Measurements from ENCODE around the gene ENAH. TPM values are rescaled to one million over a fixed set of nuclear protein-coding genes. Genes with fewer than 3 reads are reported as not detected.
"Not testable (repeated sequence)": the region's sequence is repeated elsewhere in the genome, so short reads cannot be mapped to it uniquely, and the experiment has no call there.

The ENAH gene
- total RNA-seq, 2 experiments from 2014 or later, result not detected

DNA sequence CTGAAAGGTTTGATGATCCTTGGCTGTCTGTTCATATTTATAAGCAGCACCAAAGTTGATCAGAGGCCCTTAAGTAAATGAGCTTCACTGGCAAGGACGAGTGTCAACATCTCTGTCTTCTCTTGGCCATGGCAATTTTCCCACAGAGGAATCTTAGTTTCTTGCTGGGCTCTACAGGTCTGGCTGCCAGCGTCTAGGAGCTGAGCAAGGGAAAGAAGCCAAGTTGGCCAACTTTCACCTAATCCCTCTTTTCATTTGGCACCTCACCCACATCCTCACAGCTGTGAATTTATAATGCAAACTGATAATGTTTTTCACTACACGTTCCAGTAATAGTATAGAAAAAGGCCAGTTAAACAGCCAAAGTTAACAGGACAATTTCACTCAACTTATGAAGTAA is 126.0 kb downstream of the ENAH start:
- DNase-seq, result no peak
- no peak overlapping the region for H3K4me3 Mint-ChIP-seq
- H3K36me3 Mint-ChIP-seq (ENCODE audit: low read depth), result no peaks in the 10 kb centered on the region
- H3K4me1 Mint-ChIP-seq, result no peaks in the 10 kb centered on the region
- H3K27me3 Mint-ChIP-seq, result peaks cover 18% of the 10 kb centered on the region
- CTCF ChIA-PET, result no interaction called here
- no peaks in the 10 kb centered on the region for H3K9me3 Mint-ChIP-seq
- H3K27ac Mint-ChIP-seq, result no peak overlapping the region
- POLR2A ChIA-PET, result no interaction called here

DNA sequence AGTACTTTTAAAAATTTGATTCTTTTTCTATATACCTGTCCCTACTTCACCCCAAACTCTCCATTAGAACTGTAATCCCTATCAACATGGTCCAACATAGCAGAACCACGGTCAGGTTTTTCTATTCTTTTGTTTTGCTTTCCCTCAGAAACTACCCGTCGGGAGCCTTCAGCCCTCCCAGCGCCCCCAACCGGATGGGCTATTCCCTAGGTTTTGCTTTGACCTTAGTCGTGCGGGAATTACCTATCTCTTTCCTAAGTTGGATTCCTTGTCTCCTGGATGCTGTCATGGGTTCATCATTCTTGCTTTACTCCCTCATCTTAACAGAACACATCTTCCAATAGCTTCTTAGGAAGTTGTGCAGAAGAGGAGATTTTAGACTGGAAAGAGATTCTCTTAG is 127.5 kb downstream of the ENAH start:
- Mint-ChIP-seq H3K4me1 (no peaks in the 10 kb centered on the region), H3K4me3 (no peak overlapping the region), H3K27me3 (peaks cover 9% of the 10 kb centered on the region), H3K36me3 (ENCODE audit: low read depth) (no peaks in the 10 kb centered on the region), H3K9me3 (no peaks in the 10 kb centered on the region), H3K27ac (no peak overlapping the region)
- CTCF ChIA-PET, result no interaction called here
- POLR2A ChIA-PET, result no interaction called here
- DNase-seq, result no peak

DNA sequence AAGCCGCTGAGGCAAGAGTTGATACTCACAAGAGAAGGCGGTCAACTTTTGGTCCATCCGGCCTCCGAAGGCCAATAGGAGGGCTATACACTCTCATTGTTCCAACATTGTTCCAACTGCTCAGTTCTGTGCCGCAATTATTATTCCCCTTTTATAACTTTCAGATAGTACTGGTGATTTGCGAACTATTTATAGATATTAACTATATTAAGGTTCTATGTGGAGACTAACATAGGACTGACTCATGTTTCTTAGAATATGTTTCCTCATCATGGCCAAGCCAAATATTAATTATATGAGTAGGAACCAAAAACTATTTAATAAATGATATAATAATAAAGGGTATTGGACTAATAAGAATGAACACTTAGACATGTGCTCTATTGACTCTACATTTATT is 128.4 kb downstream of the ENAH start:
- no peaks in the 10 kb centered on the region for H3K4me1 Mint-ChIP-seq

DNA sequence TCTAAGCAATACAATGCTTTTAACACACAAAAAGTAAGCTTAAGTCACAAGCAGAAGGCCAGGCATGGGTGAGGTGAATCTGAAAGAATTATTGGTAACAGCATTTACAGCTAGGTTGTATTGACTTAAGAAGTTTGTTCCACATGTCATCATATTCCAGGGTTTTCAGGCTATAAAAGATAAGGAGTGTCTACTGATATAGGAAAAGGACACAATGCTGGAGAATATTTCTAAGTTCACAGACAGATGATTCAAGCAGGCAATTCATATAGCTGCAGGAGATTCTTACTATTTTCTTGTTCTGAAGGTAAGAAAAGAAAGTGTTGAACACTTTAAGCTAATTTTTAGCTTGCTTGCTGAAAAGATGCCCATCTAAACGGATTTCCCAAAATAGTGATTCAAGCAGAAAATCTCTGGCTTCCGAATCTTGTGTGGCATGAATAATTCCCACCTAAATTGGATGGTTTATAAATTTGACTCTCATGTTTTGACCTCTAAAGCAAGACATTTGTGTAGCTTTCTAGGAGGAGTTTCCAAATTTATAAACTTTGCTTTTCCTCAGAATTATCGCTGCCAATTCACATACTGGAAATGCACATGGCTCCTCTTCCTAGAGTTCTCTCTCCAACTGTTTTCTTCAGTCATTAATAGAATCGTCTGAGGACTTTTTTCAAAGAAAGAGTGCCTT is 129.5 kb downstream of the ENAH start:
- no peak for DNase-seq
- Mint-ChIP-seq H3K27me3 (peaks cover 10% of the 10 kb centered on the region), H3K27ac (no peak overlapping the region), H3K9me3 (no peaks in the 10 kb centered on the region), H3K36me3 (ENCODE audit: low read depth) (no peaks in the 10 kb centered on the region), H3K4me3 (no peak overlapping the region), H3K4me1 (no peaks in the 10 kb centered on the region)
- ChIA-PET POLR2A (interaction anchor here (0.8 kb wide), 1 partner anchor 400 kb away, joined by 3 read pairs; the partner anchor contains the start of gene PYCR2), CTCF (interaction anchor here (1.1 to 1.3 kb wide), 2 partner anchors 23 to 49 kb away, joined by 3 to 4 read pairs; no protein-coding TSS in a partner anchor)

More for the DNA sequence above, 128.4 kb downstream of the ENAH start:
- ChIA-PET POLR2A (no interaction called here), CTCF (no interaction called here)
- no peak overlapping the region for H3K27ac Mint-ChIP-seq
- H3K36me3 Mint-ChIP-seq (ENCODE audit: low read depth), result no peaks in the 10 kb centered on the region
- no peaks in the 10 kb centered on the region for H3K9me3 Mint-ChIP-seq
- peaks cover 8% of the 10 kb centered on the region for H3K27me3 Mint-ChIP-seq
- no peak for DNase-seq
- H3K4me3 Mint-ChIP-seq, result no peak overlapping the region

DNA sequence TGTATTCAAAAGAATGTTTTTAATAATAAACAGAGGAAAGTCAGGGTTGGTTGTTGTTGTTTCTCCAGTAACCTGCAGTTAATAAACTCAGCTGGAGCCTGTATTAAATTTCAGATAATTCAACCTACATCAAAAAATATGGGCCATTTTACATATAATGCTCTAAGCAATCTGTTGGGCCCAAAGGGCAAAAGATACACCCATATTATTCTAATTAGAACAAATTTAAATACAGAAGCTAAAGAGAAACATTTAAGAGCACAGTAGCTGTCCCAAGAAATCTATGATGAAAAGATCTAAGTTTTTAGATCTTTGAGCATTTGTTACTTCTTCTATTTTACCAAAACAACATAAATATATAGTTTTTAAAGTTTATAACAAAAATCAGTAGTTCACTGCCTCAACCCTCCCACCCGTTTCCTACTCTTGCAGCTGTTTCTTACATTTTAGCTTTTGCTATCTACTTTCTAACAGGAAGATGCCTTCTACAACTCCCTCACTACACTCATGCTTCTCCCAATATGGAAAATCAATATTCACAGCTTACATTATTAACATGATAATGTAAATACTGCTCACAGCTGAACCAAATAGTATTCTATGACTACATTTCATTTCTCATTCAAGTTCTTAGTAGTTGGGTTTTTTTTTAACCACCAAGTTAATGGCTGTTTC is 130.2 kb downstream of the ENAH start:
- ChIA-PET CTCF (interaction anchor here (1.3 kb wide), 1 partner anchor 48 kb away, joined by 4 read pairs; no protein-coding TSS in a partner anchor), POLR2A (no interaction called here)
- H3K27me3 Mint-ChIP-seq, result peaks cover 12% of the 10 kb centered on the region
- no peak overlapping the region for H3K27ac Mint-ChIP-seq
- H3K36me3 Mint-ChIP-seq (ENCODE audit: low read depth), result no peaks in the 10 kb centered on the region
- no peak for DNase-seq
- no peaks in the 10 kb centered on the region for H3K9me3 Mint-ChIP-seq
- no peaks in the 10 kb centered on the region for H3K4me1 Mint-ChIP-seq
- H3K4me3 Mint-ChIP-seq, result no peak overlapping the region

DNA sequence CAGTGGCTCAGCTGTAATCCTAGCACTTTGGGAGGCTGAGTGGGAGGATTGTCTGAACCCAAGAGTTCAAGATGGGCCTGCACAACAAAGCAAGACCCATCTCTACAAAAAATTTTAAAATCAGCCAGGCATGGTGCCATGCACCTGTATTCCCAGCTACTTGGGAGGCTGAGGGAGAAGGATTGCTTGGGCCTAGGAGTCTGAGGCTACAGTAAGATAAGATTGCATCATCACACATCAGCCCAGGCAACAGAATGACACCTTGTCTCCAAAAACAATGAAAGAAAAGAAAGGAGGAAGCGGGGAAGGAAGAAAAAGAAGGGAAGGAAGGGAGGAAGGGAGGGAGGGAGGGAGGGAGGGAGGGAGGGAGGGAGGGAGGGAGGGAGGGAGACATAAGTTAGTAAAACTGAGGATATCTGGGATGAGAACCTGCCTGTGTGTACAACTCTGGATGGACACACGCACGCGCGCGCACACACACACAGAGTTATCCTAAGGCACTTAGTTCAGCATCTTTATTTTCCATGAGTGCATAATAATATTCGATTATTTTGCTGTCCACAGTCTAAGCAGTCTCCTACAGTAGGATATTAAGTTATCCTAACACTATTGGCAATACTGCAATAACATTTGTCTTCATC is 132.2 kb downstream of the ENAH start:
- H3K36me3 Mint-ChIP-seq (ENCODE audit: low read depth), result no peaks in the 10 kb centered on the region
- ChIA-PET POLR2A (no interaction called here), CTCF (interaction anchor here (0.6 kb wide), 1 partner anchor 684 kb away, joined by 4 read pairs; no protein-coding TSS in a partner anchor)
- no peaks in the 10 kb centered on the region for H3K4me1 Mint-ChIP-seq
- H3K27ac Mint-ChIP-seq, result no peak overlapping the region
- no peaks in the 10 kb centered on the region for H3K9me3 Mint-ChIP-seq
- DNase-seq, result no peak
- no peak overlapping the region for H3K4me3 Mint-ChIP-seq
- H3K27me3 Mint-ChIP-seq, result peaks cover 24% of the 10 kb centered on the region

DNA sequence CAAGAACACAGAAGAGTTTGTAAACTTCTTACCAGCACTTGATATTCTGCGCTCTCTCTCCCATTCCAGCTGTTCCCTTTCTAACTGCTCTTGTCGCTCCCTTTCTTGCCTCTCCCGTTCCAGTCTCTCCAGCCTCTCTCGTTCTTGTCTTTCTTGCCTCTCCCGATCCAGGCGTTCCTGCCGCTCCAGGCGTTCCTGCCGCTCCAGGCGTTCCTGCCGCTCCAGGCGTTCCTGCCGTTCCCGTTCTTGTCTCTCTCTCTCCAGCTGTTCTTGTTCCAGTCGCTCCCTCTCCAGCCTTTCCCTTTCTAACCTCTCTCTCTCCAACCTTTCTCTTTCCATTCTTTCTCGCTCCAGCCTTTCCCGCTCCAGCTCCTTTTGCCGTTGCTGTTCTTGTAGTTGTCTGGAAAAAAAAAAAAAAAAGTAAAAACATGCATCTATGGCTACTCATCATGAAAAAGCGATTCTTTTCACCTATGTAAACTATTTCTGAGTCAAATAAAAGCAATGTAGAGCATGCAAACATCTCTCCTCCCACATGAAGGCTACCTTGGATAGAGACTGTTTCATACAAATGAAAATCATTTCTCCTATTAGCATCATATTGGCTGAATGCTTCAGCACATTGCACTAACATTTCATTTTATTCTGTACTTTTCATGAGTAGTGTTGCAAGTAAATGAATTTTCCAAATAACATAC is 133.6 kb downstream of the ENAH start:
- Mint-ChIP-seq H3K4me3 (no peak overlapping the region), H3K27me3 (peaks cover 23% of the 10 kb centered on the region), H3K4me1 (no peaks in the 10 kb centered on the region), H3K9me3 (no peaks in the 10 kb centered on the region), H3K27ac (no peak overlapping the region), H3K36me3 (ENCODE audit: low read depth) (no peaks in the 10 kb centered on the region)
- POLR2A ChIA-PET, result no interaction called here
- DNase-seq, result no peak
- CTCF ChIA-PET, result no interaction called here

DNA sequence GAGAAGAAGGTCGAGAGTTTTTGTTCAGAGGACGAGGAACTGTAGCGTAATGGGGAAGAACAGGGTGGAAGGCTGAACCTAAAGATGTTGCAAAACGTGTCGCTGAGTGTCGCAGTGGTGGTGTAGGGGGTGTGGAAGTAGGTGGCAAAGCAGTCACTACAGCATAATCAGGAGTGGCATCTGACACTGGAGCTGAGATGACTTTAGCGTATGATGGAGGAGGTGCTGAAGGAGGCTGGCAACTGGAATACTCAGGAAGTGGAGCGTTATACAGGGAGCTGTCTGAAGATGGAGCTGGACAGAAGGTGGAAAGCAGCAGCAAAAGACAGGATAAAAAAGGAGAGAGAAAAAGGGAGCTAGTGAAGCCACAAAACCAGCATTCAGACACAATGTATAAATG is 135.2 kb downstream of the ENAH start:
- ChIA-PET POLR2A (no interaction called here), CTCF (no interaction called here)
- no peak for DNase-seq
- Mint-ChIP-seq H3K27me3 (peaks cover 23% of the 10 kb centered on the region), H3K9me3 (no peaks in the 10 kb centered on the region), H3K27ac (no peak overlapping the region), H3K36me3 (ENCODE audit: low read depth) (no peaks in the 10 kb centered on the region), H3K4me1 (no peaks in the 10 kb centered on the region), H3K4me3 (no peak overlapping the region)

DNA sequence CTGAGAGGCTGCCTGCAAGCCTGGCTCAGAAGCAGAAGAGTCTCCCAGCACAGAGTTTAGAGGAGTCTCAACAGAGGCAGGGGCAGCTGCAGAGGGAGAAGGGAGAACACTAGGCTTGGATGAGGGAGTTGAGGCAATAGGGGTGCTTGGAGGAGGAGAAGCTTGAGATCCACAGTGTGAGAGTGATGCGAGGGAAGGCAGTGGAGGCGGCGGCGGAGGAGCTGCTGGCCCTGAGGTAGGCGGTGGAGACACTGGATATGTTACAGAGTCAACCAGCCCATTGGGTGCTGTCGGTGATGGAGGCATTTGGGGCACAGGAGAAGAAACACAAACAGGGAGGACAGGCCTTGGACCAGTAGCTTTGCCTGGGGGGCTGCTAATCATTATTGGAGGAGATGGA is 135.7 kb downstream of the ENAH start:
- CTCF ChIA-PET, result interaction anchor here (0.7 kb wide), 1 partner anchor 31 kb away, joined by 3 read pairs; no protein-coding TSS in a partner anchor

DNA sequence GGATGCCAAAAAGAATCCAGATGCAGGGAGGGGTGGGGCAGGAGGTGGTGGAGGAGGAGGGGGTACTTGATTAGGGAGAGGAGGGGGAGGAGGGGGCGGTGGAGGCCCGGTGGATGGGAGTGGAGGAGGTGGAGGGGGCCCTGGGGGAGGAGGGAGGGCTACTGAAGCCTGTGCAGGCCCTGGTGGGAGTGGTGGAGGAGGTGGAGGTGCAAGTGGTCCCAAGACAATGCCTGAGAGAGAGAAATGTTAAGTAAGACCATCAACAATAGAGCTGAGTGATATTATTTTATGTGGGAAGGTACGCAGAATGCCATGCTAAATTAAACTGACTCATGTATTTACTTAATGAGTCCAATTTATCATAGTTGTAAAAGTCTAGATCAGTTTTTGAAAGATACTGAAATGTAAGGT is 138.2 kb downstream of the ENAH start:
- Mint-ChIP-seq H3K4me1 (no peaks in the 10 kb centered on the region), H3K27me3 (peaks cover 32% of the 10 kb centered on the region), H3K27ac (no peak overlapping the region), H3K36me3 (ENCODE audit: low read depth) (no peaks in the 10 kb centered on the region), H3K4me3 (no peak overlapping the region), H3K9me3 (no peaks in the 10 kb centered on the region)
- ChIA-PET POLR2A (no interaction called here), CTCF (no interaction called here)
- DNase-seq, result no peak

More for the DNA sequence above, 135.7 kb downstream of the ENAH start:
- Mint-ChIP-seq H3K27me3 (peaks cover 24% of the 10 kb centered on the region), H3K4me1 (no peaks in the 10 kb centered on the region), H3K36me3 (ENCODE audit: low read depth) (no peaks in the 10 kb centered on the region), H3K4me3 (no peak overlapping the region), H3K27ac (no peak overlapping the region), H3K9me3 (no peaks in the 10 kb centered on the region)
- POLR2A ChIA-PET, result no interaction called here
- DNase-seq, result no peak

DNA sequence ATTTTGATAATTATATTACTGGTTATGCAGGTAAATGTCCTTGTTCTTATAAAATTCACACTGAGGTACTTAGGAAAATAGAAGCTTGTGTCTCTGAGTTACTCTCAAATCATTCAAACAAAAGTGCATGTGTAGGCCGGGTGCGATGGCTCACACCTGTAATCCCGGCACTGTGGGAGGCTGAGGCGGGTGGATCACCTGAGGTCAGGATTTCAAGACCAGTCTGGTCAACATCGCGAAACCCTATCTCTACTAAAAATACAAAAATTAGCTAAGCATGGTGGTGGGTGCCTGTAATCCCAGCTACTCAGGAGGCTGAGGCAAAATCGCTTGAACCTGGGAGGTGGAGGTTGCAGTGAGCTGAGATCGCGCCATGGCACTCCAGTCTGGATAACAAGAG is 139.3 kb downstream of the ENAH start:
- H3K4me1 Mint-ChIP-seq; H3K36me3 Mint-ChIP-seq (ENCODE audit: low read depth); H3K27ac Mint-ChIP-seq; CTCF ChIA-PET; H3K4me3 Mint-ChIP-seq; DNase-seq; POLR2A ChIA-PET; H3K9me3 Mint-ChIP-seq: not testable (repeated sequence)
- H3K27me3 Mint-ChIP-seq, result peaks cover 32% of the 10 kb centered on the region

DNA sequence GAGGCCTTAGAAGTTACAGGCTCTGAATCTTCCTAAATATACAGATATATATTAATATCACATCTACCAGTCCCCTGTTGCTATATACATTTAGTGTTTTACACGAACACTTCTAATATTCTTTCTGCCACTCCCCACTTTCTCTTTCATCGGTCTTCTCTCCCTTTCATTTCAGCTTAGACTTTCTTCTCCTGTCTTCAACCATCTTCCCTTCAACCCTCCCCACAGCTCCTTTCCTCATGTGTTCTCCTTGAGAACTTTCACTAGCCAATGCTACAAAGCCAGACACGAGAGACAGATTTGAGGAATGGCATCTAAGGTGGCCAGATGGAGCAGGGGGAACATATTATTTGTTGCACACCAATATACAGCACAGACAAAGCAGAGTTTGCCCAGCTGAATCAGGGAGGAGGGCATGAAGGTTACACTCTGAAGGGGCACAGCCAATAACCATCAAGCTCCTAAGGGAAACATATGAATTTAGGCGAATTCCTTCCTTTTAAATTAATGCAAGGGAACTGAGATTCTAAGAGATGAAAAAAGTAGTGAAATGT is 141.0 kb downstream of the ENAH start:
- POLR2A ChIA-PET, result no interaction called here
- H3K36me3 Mint-ChIP-seq (ENCODE audit: low read depth), result no peaks in the 10 kb centered on the region
- H3K27ac Mint-ChIP-seq, result no peak overlapping the region
- DNase-seq, result no peak
- CTCF ChIA-PET, result no interaction called here
- H3K9me3 Mint-ChIP-seq, result no peaks in the 10 kb centered on the region
- no peak overlapping the region for H3K4me3 Mint-ChIP-seq
- no peaks in the 10 kb centered on the region for H3K4me1 Mint-ChIP-seq
- H3K27me3 Mint-ChIP-seq, result peaks cover 23% of the 10 kb centered on the region

DNA sequence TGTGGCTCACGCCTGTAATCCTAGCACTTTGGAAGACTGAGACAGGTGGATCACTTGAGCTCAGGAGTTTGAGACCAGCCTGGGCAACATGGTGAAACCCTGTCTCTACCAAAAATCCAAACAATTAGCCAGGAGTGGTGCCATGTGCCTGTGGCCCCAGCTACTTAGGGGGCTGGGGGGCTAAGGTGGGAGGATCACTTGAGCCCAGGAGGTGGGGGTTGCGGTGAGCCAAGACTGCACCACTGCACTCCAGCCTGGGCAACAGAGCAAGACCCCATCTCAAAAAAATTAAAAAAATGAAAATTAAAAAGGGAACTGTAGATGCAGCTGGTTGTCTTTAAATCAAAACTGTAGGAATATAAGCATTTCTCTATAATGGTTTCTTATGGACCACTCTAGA is 142.2 kb downstream of the ENAH start:
- H3K27ac Mint-ChIP-seq; POLR2A ChIA-PET; H3K4me3 Mint-ChIP-seq; H3K9me3 Mint-ChIP-seq; H3K36me3 Mint-ChIP-seq (ENCODE audit: low read depth); H3K4me1 Mint-ChIP-seq; DNase-seq: not testable (repeated sequence)
- peaks cover 18% of the 10 kb centered on the region for H3K27me3 Mint-ChIP-seq
- CTCF ChIA-PET, result interaction anchor here (0.7 kb wide), 1 partner anchor 146 kb away, joined by 3 read pairs; no protein-coding TSS in a partner anchor
